Spleen (tissue), 11 donors: ENCODE results near the gene PSD2. TPM values are rescaled to one million over a fixed set of nuclear protein-coding genes. Genes with fewer than 3 reads are reported as not detected.

ENCODE experiments used
- DNase-seq: peaks from one replicate; pipeline ENCODE4 v3.0.0-alpha.2; 2020
- H3K27ac ChIP-seq, 8 donors: fragments of 200-600 bp; sonication (generic) in 7 of 8; 1 replicate in 4 of 8; 2 replicates in 4 of 8; pipeline versions ENCODE4 v1.5.0 to v1.8.0; 2016 to 2021; ENCODE audit warnings: inconsistent platforms in 4 of 8, mild to moderate bottlenecking in 4 of 8, moderate library complexity in 1 of 8
- H3K27me3 ChIP-seq, 7 donors: fragments of 200-600 bp; sonication (generic) in 6 of 7; replicated peaks in 1 of 7; 1 replicate in 4 of 7; 2 replicates in 3 of 7; pipeline versions ENCODE4 v1.5.0 to v1.8.0; 2016 to 2021; ENCODE audit warnings: inconsistent platforms in 3 of 7, mild to moderate bottlenecking in 1 of 7
- H3K36me3 ChIP-seq, 6 donors: fragments of 200-600 bp; sonication (generic) in 5 of 6; 1 replicate in 4 of 6; 2 replicates in 2 of 6; pipeline versions ENCODE4 v1.5.0 to v1.8.0; 2016 to 2021; ENCODE audit warnings: inconsistent platforms in 2 of 6
- H3K4me1 ChIP-seq, 6 donors: fragments of 200-600 bp; sonication (generic) in 5 of 6; 1 replicate in 3 of 6; 2 replicates in 3 of 6; pipeline versions ENCODE4 v1.5.0 to v1.8.0; 2016 to 2021; ENCODE audit warnings: inconsistent platforms in 3 of 6
- H3K4me3 ChIP-seq, 8 donors: fragments of 200-600 bp; sonication (generic) in 7 of 8; 1 replicate in 4 of 8; 2 replicates in 4 of 8; pipeline versions ENCODE4 v1.5.0 to v1.8.0; 2016 to 2021; ENCODE audit warnings: inconsistent platforms in 4 of 8, mild to moderate bottlenecking in 4 of 8, moderate library complexity in 2 of 8
- H3K9me3 ChIP-seq, 8 donors: fragments of 200-600 bp; sonication (generic) in 7 of 8; 1 replicate in 4 of 8; 2 replicates in 4 of 8; pipeline versions ENCODE4 v1.5.0 to v1.8.0; 2016 to 2021; ENCODE audit warnings: inconsistent platforms in 4 of 8
- CTCF ChIP-seq, 11 experiments: fragments of 200-600 bp in 7 of 11; fragments of 450-650 bp in 4 of 11; sonication (generic) in 4 of 11; IDR thresholded peaks in 8 of 11; conservative IDR thresholded peaks in 3 of 11; 1 replicate in 7 of 11; 2 replicates in 4 of 11; pipeline versions ENCODE4 v1.4.0 to v1.8.0; 2016 to 2021; ENCODE audit warnings: antibody characterized with exemption in 11 of 11, inconsistent platforms in 4 of 11, mild to moderate bottlenecking in 1 of 11
- POLR2A ChIP-seq, 3 donors: fragments of 450-650 bp; IDR thresholded peaks; one replicate each; pipeline ENCODE4 v1.5.1; 2017; ENCODE audit warnings: antibody characterized with exemption in 3 of 3, mild to moderate bottlenecking in 1 of 3
- POLR2AphosphoS5 ChIP-seq, 3 donors: sonication (generic); formaldehyde crosslinking; IDR thresholded peaks; one replicate each; pipeline ENCODE4 v1.5.1; 2017; ENCODE audit warnings: antibody characterized with exemption in 3 of 3
- WGBS, 5 donors: extraction: QIAGEN DNeasy Blood & Tissue Kit in 3 of 5; methylation state at CpG; one replicate each; pipeline versions ENCODE4 v1.1.5 to v1.1.7; 2013 to 2018; 5-methylcytosine and 5-hydroxymethylcytosine counted together
- intact Hi-C: fragments of 100-400 bp; cut with DNase I; formaldehyde crosslinking; loops from one replicate; pipeline ENCODE4 v1.15.0; 2023; ENCODE audit warnings: low total_unique reads
- polyA plus RNA-seq, 3 donors: library from polyadenylated mRNA; stranded (reverse); fragments of 200-250 nt; gene quantifications; one replicate each; pipeline ENCODE4 v1.2.1, GENCODE V29; 2013
- total RNA-seq, 7 donors: library from RNA; depleted of rRNA in 3 of 7; stranded (reverse); fragments of >200 nt in 3 of 7; fragmentation: NEBNext Ultra II Directional in 4 of 7; extraction: Animal tissue kit (Norgen Biotek cat#: 25700) in 4 of 7; gene quantifications; one replicate each; pipeline versions ENCODE4 v1.1.0 to v1.2.1, GENCODE V29; 2016 to 2021
- donor health status: healthy with polysubstance abuse.
- donor health status: DM: no; HTN: no; CAD: no; lungs with moderate emphysema.
- donor health status: DM: no; HTN: no; CAD: no.
- donor health status: Bipolar disorder and iron deficiency.
- donor health status: healthy.
- donor health status: DM: no; HTN: no; CAD: no.
- donor health status: DM: yes; HTN: yes; CAD: no.

Gene PSD2
- total and polyA plus RNA-seq, 10 donors = 0.03 to 0.42 (median 0.21) TPM; not detected in 1

- TF ChIP-seq POLR2AphosphoS5 (IDR thresholded peaks at IDR 0.05) = no peak
- no peak for TF ChIP-seq CTCF (IDR thresholded peaks at IDR 0.05 in 8 of 11, conservative IDR thresholded peaks at IDR 0.05 in 3 of 11)
- TF ChIP-seq POLR2A (IDR thresholded peaks at IDR 0.05) = no peak
- H3K9me3 ChIP-seq = peaks cover 0 to 3% (median 1%) of the 10 kb centered on the region in 8 donors
- peaks cover 0 to 15% (median 0%) of the 10 kb centered on the region in 7 donors for H3K27me3 ChIP-seq
- intact Hi-C loops = no loop called here
- H3K4me1 ChIP-seq = no peaks in the 10 kb centered on the region
- H3K27ac ChIP-seq = no peak overlapping the region
- no peaks in the 10 kb centered on the region for H3K36me3 ChIP-seq
- H3K4me3 ChIP-seq = no peak overlapping the region
- DNase-seq = peak; percentile 64
- 88 to 94% (median 91%) methylated on average over 15 to 25 of the region's 25 CpGs for WGBS, 5 donors
Observed at GRCh38 chr5:139812836-139813805, 17.5 kb downstream of the PSD2 start.

- TF ChIP-seq CTCF (IDR thresholded peaks at IDR 0.05 in 8 of 11, conservative IDR thresholded peaks at IDR 0.05 in 3 of 11) (no peak), POLR2AphosphoS5 (IDR thresholded peaks at IDR 0.05) (no peak), POLR2A (IDR thresholded peaks at IDR 0.05) (no peak)
- intact Hi-C loops = no loop called here
- Histone ChIP-seq H3K27ac (no peak overlapping the region), H3K9me3 (peaks cover 0 to 14% (median 12%) of the 10 kb centered on the region in 8 donors), H3K4me1 (no peaks in the 10 kb centered on the region), H3K27me3 (peaks cover 0 to 4% (median 0%) of the 10 kb centered on the region in 7 donors), H3K4me3 (no peak overlapping the region), H3K36me3 (no peaks in the 10 kb centered on the region)
- peak; percentile 69 for DNase-seq
- WGBS, 5 donors = 71 to 88% (median 82%) methylated on average over 14 of the region's 14 CpGs
Observed at GRCh38 chr5:139814191-139814601, 18.6 kb downstream of the PSD2 start.

- Histone ChIP-seq H3K9me3 (peaks cover 0 to 20% (median 15%) of the 10 kb centered on the region in 8 donors), H3K4me3 (no peak overlapping the region), H3K36me3 (no peaks in the 10 kb centered on the region), H3K4me1 (no peaks in the 10 kb centered on the region), H3K27me3 (no peaks in the 10 kb centered on the region), H3K27ac (no peak overlapping the region)
- 87 to 91% (median 89%) methylated on average over 11 of the region's 11 CpGs for WGBS, 5 donors
- peak; percentile 45 for DNase-seq
- no peak for TF ChIP-seq CTCF (IDR thresholded peaks at IDR 0.05 in 8 of 11, conservative IDR thresholded peaks at IDR 0.05 in 3 of 11)
- TF ChIP-seq POLR2AphosphoS5 (IDR thresholded peaks at IDR 0.05) = no peak
- intact Hi-C loops = no loop called here
Observed at GRCh38 chr5:139814704-139815280, 19.2 kb downstream of the PSD2 start.

GRCh38 chr5:139816566-139816965 lies 21.0 kb downstream of the PSD2 start:
- no peak for DNase-seq
- H3K36me3 ChIP-seq = no peaks in the 10 kb centered on the region
- H3K4me3 ChIP-seq = no peak overlapping the region
- 86 to 89% (median 88%) methylated on average over 12 of the region's 12 CpGs for WGBS, 5 donors
- intact Hi-C loops = no loop called here
- no peaks in the 10 kb centered on the region for H3K27me3 ChIP-seq
- no peaks in the 10 kb centered on the region for H3K4me1 ChIP-seq
- H3K27ac ChIP-seq = no peak overlapping the region
- TF ChIP-seq CTCF (IDR thresholded peaks at IDR 0.05 in 8 of 11, conservative IDR thresholded peaks at IDR 0.05 in 3 of 11) (no peak), POLR2A (IDR thresholded peaks at IDR 0.05) (no peak), POLR2AphosphoS5 (IDR thresholded peaks at IDR 0.05) (no peak)
- H3K9me3 ChIP-seq = peaks cover 0 to 21% (median 15%) of the 10 kb centered on the region in 8 donors
